Measurements from ENCODE around the gene KLHL20. TPM values are rescaled to one million over a fixed set of nuclear protein-coding genes. Genes with fewer than 3 reads are reported as not detected.

The KLHL20 gene
- total RNA-seq, 4 donors from 2014 or later = 18.2 to 31.6 (median 19.9) TPM

DNA sequence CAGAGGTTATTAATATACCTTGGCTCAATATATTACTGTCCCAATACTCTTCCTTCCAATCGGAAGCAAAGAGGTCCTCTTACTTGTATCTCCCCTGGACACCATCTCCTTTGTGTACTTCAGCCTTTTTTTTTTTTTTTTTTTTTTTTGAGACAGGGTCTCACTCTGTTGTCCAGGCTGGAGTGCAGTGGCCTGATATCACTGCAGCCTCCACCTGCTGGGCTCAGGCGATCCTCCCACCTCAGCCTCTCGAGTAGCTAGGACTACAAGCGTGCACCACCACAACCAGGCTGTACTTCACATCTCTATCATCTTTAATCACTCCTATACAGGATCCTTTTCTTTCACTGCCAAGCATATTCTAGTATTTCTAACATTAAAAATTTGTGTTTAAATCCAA, 106.9 kb downstream of the KLHL20 start:
- intact Hi-C loops (cut with DNase I; ENCODE audit: low total_unique reads) = no loop called here
- no peak overlapping the region for H3K4me3 ChIP-seq (ENCODE audit: low read depth, poor library complexity, severe bottlenecking)
- WGBS, 2 donors = 92 to 95% methylated on average over 4 of the region's 4 CpGs
- TF ChIP-seq, protein P1, sequence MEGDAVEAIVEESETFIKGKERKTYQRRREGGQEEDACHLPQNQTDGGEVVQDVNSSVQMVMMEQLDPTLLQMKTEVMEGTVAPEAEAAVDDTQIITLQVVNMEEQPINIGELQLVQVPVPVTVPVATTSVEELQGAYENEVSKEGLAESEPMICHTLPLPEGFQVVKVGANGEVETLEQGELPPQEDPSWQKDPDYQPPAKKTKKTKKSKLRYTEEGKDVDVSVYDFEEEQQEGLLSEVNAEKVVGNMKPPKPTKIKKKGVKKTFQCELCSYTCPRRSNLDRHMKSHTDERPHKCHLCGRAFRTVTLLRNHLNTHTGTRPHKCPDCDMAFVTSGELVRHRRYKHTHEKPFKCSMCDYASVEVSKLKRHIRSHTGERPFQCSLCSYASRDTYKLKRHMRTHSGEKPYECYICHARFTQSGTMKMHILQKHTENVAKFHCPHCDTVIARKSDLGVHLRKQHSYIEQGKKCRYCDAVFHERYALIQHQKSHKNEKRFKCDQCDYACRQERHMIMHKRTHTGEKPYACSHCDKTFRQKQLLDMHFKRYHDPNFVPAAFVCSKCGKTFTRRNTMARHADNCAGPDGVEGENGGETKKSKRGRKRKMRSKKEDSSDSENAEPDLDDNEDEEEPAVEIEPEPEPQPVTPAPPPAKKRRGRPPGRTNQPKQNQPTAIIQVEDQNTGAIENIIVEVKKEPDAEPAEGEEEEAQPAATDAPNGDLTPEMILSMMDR (IDR thresholded peaks at IDR 0.05) = no peak
- no peak for TF ChIP-seq POLR2A (IDR thresholded peaks at IDR 0.05)
- DNase-seq (ENCODE audit: low spot score in 2 of 2) = no peak

DNA sequence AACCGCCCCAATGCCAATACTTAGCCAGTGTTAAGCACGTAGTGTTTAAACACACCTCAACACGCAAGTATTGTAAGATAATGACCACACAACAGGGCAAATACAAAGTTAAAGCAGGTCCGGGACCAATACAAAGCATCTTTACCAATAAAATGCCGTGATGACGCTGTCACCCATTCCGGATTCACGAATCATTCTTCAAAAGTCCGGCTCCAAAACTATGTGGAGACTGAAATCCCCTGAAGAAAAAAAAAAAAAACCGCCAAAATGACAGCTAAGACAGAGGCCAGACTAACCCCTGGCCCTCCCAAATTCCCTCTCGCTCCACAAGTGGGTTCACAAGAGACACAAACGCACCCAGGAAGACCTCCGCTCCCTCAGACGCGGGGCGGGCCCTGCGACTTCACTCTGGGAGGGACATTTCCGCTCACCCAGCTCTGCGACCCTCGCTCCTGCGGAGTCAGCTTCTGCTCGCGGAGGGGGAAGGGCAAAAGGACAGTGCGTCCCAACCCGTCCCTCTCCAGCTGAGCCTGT, 109.1 kb downstream of the KLHL20 start:
- H3K4me3 ChIP-seq (ENCODE audit: low read depth, poor library complexity, severe bottlenecking) = peak overlapping the region; percentile 59
- TF ChIP-seq, protein P1 (IDR thresholded peaks at IDR 0.05) = no peak
- no peak for TF ChIP-seq POLR2A (IDR thresholded peaks at IDR 0.05)
- WGBS, 2 donors = 0 to 1% methylated on average over 25 of the region's 25 CpGs
- intact Hi-C loops (cut with DNase I; ENCODE audit: low total_unique reads) = no loop called here
- no peak for DNase-seq (ENCODE audit: low spot score in 2 of 2)

GRCh38 chr1:173824315-173825081, 109.7 kb downstream of the KLHL20 start, which contains the start of the genes CENPL and DARS2:
Gene CENPL, minus strand, starts transcription at chr1:173824883. Its CDS starts 13,584 bp downstream, at chr1:173811299.
Gene DARS2, plus strand, starts transcription at chr1:173824673. Its CDS starts 557 bp downstream, at chr1:173825230.
- intact Hi-C loops (cut with DNase I; ENCODE audit: low total_unique reads) = no loop called here
- TF ChIP-seq, protein P1 (IDR thresholded peaks at IDR 0.05) = no peak
- no peak for TF ChIP-seq POLR2A (IDR thresholded peaks at IDR 0.05)
- DNase-seq (ENCODE audit: low spot score in 2 of 2) = peak; percentile 97 to 99
- peak within 1 kb of the TSS; percentile 62 for H3K4me3 ChIP-seq (ENCODE audit: low read depth, poor library complexity, severe bottlenecking)
- 0% methylated on average over 36 to 55 of the region's 55 CpGs for WGBS, 2 donors

- intact Hi-C loops (cut with DNase I; ENCODE audit: low total_unique reads) = no loop called here
- no peak overlapping the region for H3K4me3 ChIP-seq (ENCODE audit: low read depth, poor library complexity, severe bottlenecking)
- 85 to 91% methylated on average over 2 of the region's 2 CpGs for WGBS, 2 donors
- TF ChIP-seq POLR2A (IDR thresholded peaks at IDR 0.05) = no peak
- TF ChIP-seq, protein P1 (IDR thresholded peaks at IDR 0.05) = no peak
- no peak for DNase-seq (ENCODE audit: low spot score in 2 of 2)
Observed at GRCh38 chr1:173827611-173828010, 112.8 kb downstream of the KLHL20 start.

DNA sequence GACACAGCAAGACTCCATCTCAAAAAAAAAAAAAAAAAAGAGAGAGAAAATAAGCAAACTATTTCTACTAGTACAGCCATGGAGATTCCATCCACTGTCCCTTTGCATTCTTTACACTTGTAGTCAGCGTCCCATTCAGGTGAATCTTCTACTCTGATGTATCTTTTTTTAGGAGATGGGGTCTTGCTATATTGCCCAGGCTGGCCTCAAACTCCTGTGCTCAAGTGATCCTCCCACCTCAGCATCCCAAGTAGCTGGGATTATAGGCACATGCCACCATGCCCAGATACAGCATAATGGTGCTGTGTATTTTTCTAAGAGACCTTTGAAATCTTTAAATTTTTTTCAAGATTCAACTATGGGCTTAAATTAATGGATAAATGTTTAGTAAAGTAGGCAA, 118.0 kb downstream of the KLHL20 start:
- H3K4me3 ChIP-seq (ENCODE audit: low read depth, poor library complexity, severe bottlenecking) = no peak overlapping the region
- TF ChIP-seq, protein P1 (IDR thresholded peaks at IDR 0.05) = no peak
- no peak for TF ChIP-seq POLR2A (IDR thresholded peaks at IDR 0.05)
- intact Hi-C loops (cut with DNase I; ENCODE audit: low total_unique reads) = no loop called here
- no peak for DNase-seq (ENCODE audit: low spot score in 2 of 2)
- WGBS, 2 donors = 100% methylated on average over 1 of the region's 1 CpG

Other genes starting within 250 kb of the KLHL20 start
- 100 to 1,000 TPM; 143 to 211 (median 172) TPM for gene PRDX6, start 237.6 kb upstream of the KLHL20 start, total RNA-seq
- not detected for gene SLC9C2, start 111.9 kb upstream of the KLHL20 start, total RNA-seq
- gene TEX50, start 79.6 kb upstream of the KLHL20 start, total RNA-seq = not detected
- gene ANKRD45, start 45.1 kb upstream of the KLHL20 start, total RNA-seq = 1 to 10 TPM in 1 of 4 donors, not detected in 3; 1.1 TPM
- 1 to 10 TPM; 5.4 to 8.2 (median 7.1) TPM for gene DARS2, start 109.7 kb downstream of the KLHL20 start, total RNA-seq
- 1 to 10 TPM; 2.7 to 6.8 (median 4.1) TPM for gene CENPL, start 109.9 kb downstream of the KLHL20 start, total RNA-seq
- gene GAS5, start 153.0 kb downstream of the KLHL20 start, total RNA-seq = 100 to 1,000 TPM; 311 to 461 (median 384) TPM
- 1 to 10 TPM; 5.1 to 9.6 (median 7.3) TPM for gene ZBTB37, start 153.4 kb downstream of the KLHL20 start, total RNA-seq
- not detected for gene SERPINC1, start 202.3 kb downstream of the KLHL20 start, total RNA-seq